ENCODE measurements around the gene SYNE3.

GRCh38 chr14:95559203-95559602 lies 42.8 kb upstream of the SYNE3 start:
- no peak for TF ChIP-seq EZH2 (IDR thresholded peaks at IDR 0.05; ENCODE audit: low read length)
- TF ChIP-seq CTCF (optimal IDR thresholded peaks at IDR 0.05 in 1 of 3, IDR thresholded peaks at IDR 0.05 in 1 of 3, conservative IDR thresholded peaks at IDR 0.05 in 1 of 3; ENCODE audit: extremely low read depth in 1 of 3, insufficient read depth in 2 of 3, low read length in 3 of 3), result no peak
